GM12891 (cell line): ENCODE results near the gene SLFN12.
"Not testable (repeated sequence)": the region's sequence is repeated elsewhere in the genome, so short reads cannot be mapped to it uniquely, and the experiment has no call there.

Source experiments
- DNase-seq: peaks from one replicate; pipeline ENCODE4 v3.0.0; 2011; ENCODE audit warnings: low spot score; ENCODE audit not compliant: insufficient read length
- FAIRE-seq: peaks from 2 replicates; lab custom pipeline; 2011; peaks lifted over from hg19 to GRCh38; lab: Jason Lieb, UNC
- PAX5 ChIP-seq: IDR thresholded peaks from 2 replicates; pipeline ENCODE4 v1.6.1; 2011; ENCODE audit warnings: low read length, moderate library complexity, mild to moderate bottlenecking; ENCODE audit not compliant: insufficient read depth, severe bottlenecking
- POLR2A ChIP-seq: IDR thresholded peaks from 2 replicates; pipeline ENCODE4 v1.6.1; 2011; ENCODE audit warnings: low read depth, low read length, control low read depth
- POLR2AphosphoS5 ChIP-seq: IDR thresholded peaks from 2 replicates; pipeline ENCODE4 v1.6.1; 2011; ENCODE audit warnings: low read depth, low read length, control low read depth
- POU2F2 ChIP-seq: IDR thresholded peaks from 2 replicates; pipeline ENCODE4 v1.6.1; 2011; ENCODE audit warnings: low read depth, mild to moderate bottlenecking, control low read depth, low read length, moderate library complexity
- SPI1 ChIP-seq: IDR thresholded peaks from 2 replicates; pipeline ENCODE4 v1.6.1; 2011; ENCODE audit warnings: low read depth, low read length, control low read depth
- TAF1 ChIP-seq: IDR thresholded peaks from 2 replicates; pipeline ENCODE4 v1.6.1; 2011; ENCODE audit warnings: low read depth, low read length, control low read depth

The SLFN12 gene

GRCh38 chr17:35416659-35417058 is 15.6 kb downstream of the SLFN12 start:
- DNase-seq (no peak), FAIRE-seq (no peak)
- TF ChIP-seq POLR2A: no peak
- no peak for TF ChIP-seq POU2F2
- TF ChIP-seq SPI1: no peak
- TF ChIP-seq PAX5: no peak

- FAIRE-seq, DNase-seq: not testable (repeated sequence)
These were observed 17.6 kb downstream of the SLFN12 start for GRCh38 chr17:35414707-35415106.

GRCh38 chr17:35414247-35414646 is 18.1 kb downstream of the SLFN12 start:
- DNase-seq (no peak), FAIRE-seq (no peak)
- TF ChIP-seq SPI1: no peak
- TF ChIP-seq POLR2AphosphoS5: no peak
- TF ChIP-seq TAF1: no peak
- TF ChIP-seq POLR2A: no peak
- no peak for TF ChIP-seq PAX5
- no peak for TF ChIP-seq POU2F2

- TF ChIP-seq SPI1 (no peak), TAF1 (no peak), POLR2A (no peak), POU2F2 (no peak), POLR2AphosphoS5 (no peak), PAX5 (no peak)
- FAIRE-seq (no peak), DNase-seq (no peak)
These were observed 24.8 kb downstream of the SLFN12 start for GRCh38 chr17:35407531-35407930.

- no peak for FAIRE-seq
- no peak for TF ChIP-seq PAX5
- DNase-seq: no peak
These were observed 25.7 kb downstream of the SLFN12 start for GRCh38 chr17:35406568-35406967.

- TF ChIP-seq SPI1 (no peak), PAX5 (no peak), POLR2A (no peak), POLR2AphosphoS5 (no peak), TAF1 (no peak)
- DNase-seq: no peak
- FAIRE-seq: no peak
These were observed 27.9 kb downstream of the SLFN12 start for GRCh38 chr17:35404360-35404759.

GRCh38 chr17:35393783-35394182 is 38.5 kb downstream of the SLFN12 start:
- FAIRE-seq: not testable (repeated sequence)

GRCh38 chr17:35390663-35391062 is 41.6 kb downstream of the SLFN12 start:
- DNase-seq: no peak
- no peak for FAIRE-seq
- TF ChIP-seq POU2F2: no peak
- no peak for TF ChIP-seq SPI1
- TF ChIP-seq PAX5: no peak
- no peak for TF ChIP-seq TAF1
- no peak for TF ChIP-seq POLR2AphosphoS5
- no peak for TF ChIP-seq POLR2A

More at GRCh38 chr17:35393783-35394182, 38.5 kb downstream of the SLFN12 start:
- not testable (repeated sequence) for DNase-seq

- TF ChIP-seq POLR2A (no peak), POLR2AphosphoS5 (no peak), POU2F2 (no peak), SPI1 (no peak), TAF1 (no peak), PAX5 (no peak)
- FAIRE-seq (no peak), DNase-seq (no peak)
These were observed 42.1 kb downstream of the SLFN12 start for GRCh38 chr17:35390156-35390555.

- TF ChIP-seq POLR2A (no peak), PAX5 (no peak), SPI1 (no peak), POLR2AphosphoS5 (no peak), POU2F2 (no peak), TAF1 (no peak)
- DNase-seq (no peak), FAIRE-seq (no peak)
These were observed 44.8 kb downstream of the SLFN12 start for GRCh38 chr17:35387496-35387895.

- DNase-seq: no peak
- no peak for TF ChIP-seq POLR2A
- no peak for TF ChIP-seq SPI1
- no peak for TF ChIP-seq PAX5
- no peak for TF ChIP-seq POU2F2
- no peak for TF ChIP-seq TAF1
- TF ChIP-seq POLR2AphosphoS5: no peak
- FAIRE-seq: no peak
These were observed 54.6 kb downstream of the SLFN12 start for GRCh38 chr17:35377706-35378105.

GRCh38 chr17:35377068-35377467 is 55.2 kb downstream of the SLFN12 start:
- FAIRE-seq: no peak
- no peak for TF ChIP-seq POLR2AphosphoS5
- TF ChIP-seq PAX5: no peak
- TF ChIP-seq TAF1: no peak
- TF ChIP-seq POLR2A: no peak
- TF ChIP-seq SPI1: no peak
- TF ChIP-seq POU2F2: no peak
- DNase-seq: no peak
